ACHN (cell line): ENCODE data around the gene PRKCB.

Source experiments
- DNase-seq: peaks from one replicate; pipeline ENCODE4 v3.0.0-alpha.2; 2015
- in situ Hi-C: cut with HindIII; loops from 2 replicates; pipeline ENCODE4 v1.10.0; 2017; ENCODE audit warnings: low sequenced_read_pairs, low pct_ligation_motif_present, low pct_unique_long_range_greater_than_20kb

Gene PRKCB

GRCh38 chr16:24118126-24118821 is 282.5 kb downstream of the PRKCB start:
- DNase-seq, result no peak
- in situ Hi-C loops, result no loop called here

GRCh38 chr16:24119807-24120206 is 284.0 kb downstream of the PRKCB start:
- in situ Hi-C loops, result no loop called here

GRCh38 chr16:24123275-24123674 is 287.5 kb downstream of the PRKCB start:
- DNase-seq, result no peak
- in situ Hi-C loops, result no loop called here

More at GRCh38 chr16:24119807-24120206, 284.0 kb downstream of the PRKCB start:
- DNase-seq, result no peak

GRCh38 chr16:24124291-24124690 is 288.5 kb downstream of the PRKCB start:
- in situ Hi-C loops, result no loop called here
- no peak for DNase-seq

DNA sequence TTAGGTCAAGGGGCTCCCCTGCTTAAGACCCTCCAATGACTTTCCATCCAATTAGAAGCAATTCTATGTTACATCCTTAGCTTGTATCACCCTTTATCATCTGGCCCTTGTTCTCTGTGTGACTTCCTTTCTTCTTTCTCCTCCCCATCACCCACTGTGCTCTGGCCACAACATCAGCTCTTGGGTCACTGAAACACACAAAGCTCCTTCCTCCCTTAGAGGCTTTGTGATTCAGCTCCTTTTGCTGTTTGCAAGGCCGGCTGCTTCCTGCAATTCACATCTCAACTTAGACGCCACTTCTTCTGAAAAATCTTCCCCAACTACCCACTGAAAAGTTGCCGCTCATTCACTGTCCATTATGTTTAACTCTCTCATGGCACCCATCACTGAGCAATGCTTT is 289.4 kb downstream of the PRKCB start:
- in situ Hi-C loops, result no loop called here
- no peak for DNase-seq

DNA sequence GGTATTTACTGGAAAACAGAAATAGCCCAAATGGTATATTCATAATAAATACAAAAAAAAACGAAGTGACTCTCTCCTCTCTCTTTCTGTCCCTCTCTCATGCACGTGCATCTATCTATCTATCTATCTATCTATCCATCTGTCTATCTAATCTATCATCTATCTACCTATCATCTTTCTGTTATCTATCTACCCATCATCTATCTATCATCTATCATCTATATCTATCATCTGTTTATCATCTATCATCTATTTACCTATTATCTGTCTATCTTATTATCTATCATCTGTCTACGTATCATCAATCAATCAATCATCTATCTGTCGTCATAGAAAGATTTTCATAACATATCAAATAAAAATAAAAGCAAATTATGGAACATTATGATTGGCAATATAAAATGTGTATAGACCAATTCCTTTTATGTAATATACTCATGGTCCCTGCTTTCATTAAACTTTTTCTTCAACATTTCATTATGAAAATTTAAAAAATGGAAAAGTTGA is 293.7 kb downstream of the PRKCB start:
- DNase-seq, result no peak
- in situ Hi-C loops, result no loop called here

GRCh38 chr16:24130494-24131085 is 294.8 kb downstream of the PRKCB start:
- DNase-seq, result no peak

GRCh38 chr16:24131294-24131693 is 295.5 kb downstream of the PRKCB start:
- in situ Hi-C loops, result no loop called here
- no peak for DNase-seq

More at GRCh38 chr16:24130494-24131085, 294.8 kb downstream of the PRKCB start:
- in situ Hi-C loops, result no loop called here

- no peak for DNase-seq
- in situ Hi-C loops, result no loop called here
Measured at GRCh38 chr16:24132048-24132796, 296.4 kb downstream of the PRKCB start.

GRCh38 chr16:24132797-24133155 is 297.0 kb downstream of the PRKCB start:
- in situ Hi-C loops, result no loop called here
- no peak for DNase-seq

DNA sequence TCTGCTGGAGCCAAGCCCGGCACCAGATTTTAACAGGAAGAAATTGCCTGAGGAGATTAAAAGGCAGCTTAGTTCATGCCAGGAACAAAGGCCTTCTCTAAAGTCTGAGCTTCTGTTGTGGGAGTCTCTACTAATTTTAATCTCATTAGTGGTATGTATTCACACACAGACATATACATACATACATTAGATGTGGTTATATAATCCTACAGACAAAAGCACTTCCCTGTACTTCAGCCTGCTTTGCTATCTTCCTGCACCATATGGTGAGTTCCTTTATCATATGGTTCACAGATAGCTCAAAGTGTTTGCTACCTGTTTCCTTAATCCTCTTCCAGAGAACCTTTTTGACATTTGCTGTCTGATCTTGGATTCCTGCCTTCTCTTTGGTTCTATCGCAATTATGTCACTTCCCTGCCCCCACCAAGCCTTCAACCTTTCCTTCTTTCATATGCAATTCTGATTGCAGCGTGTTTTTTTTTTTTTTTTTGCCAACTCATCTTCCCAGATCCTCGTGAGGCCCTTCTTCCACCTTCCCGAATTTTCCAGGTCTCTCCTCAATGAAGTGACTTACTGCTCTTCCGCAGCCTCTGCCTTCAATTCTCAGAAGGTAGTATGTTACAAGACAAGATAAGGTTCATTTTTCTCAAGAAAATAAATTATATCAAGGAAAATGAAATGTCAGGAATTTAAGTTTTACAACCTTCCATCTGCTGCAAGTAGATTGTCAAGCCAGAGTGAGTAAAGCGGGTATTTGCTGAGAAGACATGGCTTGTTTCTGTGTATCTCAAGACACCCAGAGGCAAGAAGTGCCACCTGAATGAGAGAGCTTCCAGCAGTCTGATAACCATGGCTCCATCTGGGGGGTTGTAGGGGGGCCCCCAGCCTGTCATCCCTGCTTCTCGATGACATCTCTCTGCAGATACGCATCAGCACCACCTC is 300.1 kb downstream of the PRKCB start:
- in situ Hi-C loops, result no loop called here
- DNase-seq, result no peak

- in situ Hi-C loops, result no loop called here
Measured at GRCh38 chr16:24138024-24138423, 302.2 kb downstream of the PRKCB start.

GRCh38 chr16:24138575-24138974 is 302.8 kb downstream of the PRKCB start:
- no peak for DNase-seq
- in situ Hi-C loops, result no loop called here

More at GRCh38 chr16:24138024-24138423, 302.2 kb downstream of the PRKCB start:
- DNase-seq, result no peak

GRCh38 chr16:24139282-24139681 is 303.5 kb downstream of the PRKCB start:
- in situ Hi-C loops, result no loop called here
- no peak for DNase-seq

- DNase-seq, result no peak
- in situ Hi-C loops, result no loop called here
Measured at GRCh38 chr16:24140730-24141129, 304.9 kb downstream of the PRKCB start.

DNA sequence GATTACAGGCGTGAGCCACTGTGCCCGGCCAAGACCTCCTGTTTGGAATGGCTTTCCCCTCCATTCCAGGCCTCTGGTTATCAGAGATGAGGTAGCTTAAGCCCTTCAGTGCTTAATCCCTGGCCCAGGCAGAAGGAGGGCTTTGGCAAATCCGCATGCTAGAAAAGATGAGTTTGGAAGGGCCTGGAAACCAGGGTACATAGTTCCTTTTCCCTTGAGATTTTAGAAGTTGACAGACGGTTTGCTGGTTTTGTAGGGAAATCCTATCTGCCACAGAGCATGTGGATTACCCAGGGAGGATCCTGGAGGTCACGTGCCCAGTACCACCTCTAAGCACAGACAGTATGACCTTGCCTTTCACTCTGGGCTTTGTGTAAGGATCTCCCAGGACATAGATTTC is 305.7 kb downstream of the PRKCB start:
- in situ Hi-C loops, result no loop called here
- no peak for DNase-seq

DNA sequence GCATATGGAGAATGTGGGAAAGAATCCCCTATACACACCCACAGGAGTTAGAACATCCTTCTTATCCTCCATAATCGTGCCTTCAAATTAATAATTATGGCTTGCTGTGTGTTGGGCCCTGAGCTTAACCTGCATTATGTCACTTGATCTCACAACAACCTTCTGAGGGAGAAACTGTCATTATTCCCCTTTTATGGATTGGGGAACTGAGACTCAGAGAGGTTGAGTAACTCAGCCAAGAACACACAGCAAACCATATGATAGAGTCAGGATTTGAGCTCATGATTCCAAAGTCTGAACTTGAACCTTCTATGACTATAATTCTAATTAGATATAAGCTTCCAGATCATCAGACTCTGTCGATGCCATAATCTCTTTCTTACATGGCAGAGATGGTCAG is 306.1 kb downstream of the PRKCB start:
- in situ Hi-C loops, result no loop called here

DNA sequence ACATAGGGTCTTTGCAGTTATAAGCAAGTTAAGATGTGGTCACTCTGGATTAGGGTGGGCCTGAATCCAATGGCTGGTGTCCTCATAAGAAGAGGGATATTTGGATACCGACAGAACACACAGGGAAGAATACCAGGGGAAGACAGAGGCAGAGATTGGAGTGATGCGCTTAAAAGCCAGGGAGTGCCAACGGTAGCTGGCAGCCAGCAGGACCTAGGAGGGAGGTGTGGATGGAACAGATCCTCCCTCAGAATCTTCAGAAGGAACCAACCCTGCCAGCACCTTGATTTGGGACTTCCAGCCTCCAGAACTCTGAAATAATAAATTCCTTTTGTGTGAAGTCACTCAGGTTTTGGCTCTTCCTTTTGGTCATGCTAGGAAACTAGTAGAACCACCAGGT is 310.1 kb downstream of the PRKCB start:
- in situ Hi-C loops, result no loop called here
- DNase-seq, result no peak

More for the DNA sequence above, 306.1 kb downstream of the PRKCB start:
- no peak for DNase-seq
